ENCODE measurements around the gene TTYH2. TPM values are rescaled to one million over a fixed set of nuclear protein-coding genes. Genes with fewer than 3 reads are reported as not detected.

Gene TTYH2
- total and polyA plus RNA-seq, 2 of the 4 experiments (the other 2 are of a cell fraction), result 2.3 to 6.8 TPM

DNA sequence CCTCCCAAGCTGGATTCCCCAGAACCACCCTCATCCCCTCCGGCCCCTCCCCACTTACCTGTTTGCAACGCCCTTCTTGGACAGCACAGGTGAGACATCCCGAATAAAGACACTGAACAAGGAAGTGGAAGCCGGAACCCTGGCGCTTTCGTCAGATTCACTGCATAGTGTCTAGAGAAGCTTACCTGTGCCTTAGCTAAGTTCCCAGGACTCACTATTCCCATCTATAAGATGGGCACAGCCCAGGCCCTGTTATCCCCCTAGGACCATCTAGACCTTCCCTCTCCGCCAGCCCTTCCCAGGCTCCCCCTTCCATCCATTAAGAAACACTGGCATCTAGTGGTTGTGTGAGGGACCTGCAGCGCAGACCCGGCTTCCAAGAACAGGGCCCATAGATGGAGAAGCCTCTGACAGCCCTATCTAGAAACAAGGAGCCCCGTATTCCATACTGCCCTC lies 36.8 kb upstream of the TTYH2 start:
- no peak overlapping the region for H2BK20ac ChIP-seq (ENCODE audit: low read depth, low read length)
- no peak overlapping the region for H3K23ac ChIP-seq (ENCODE audit: low read depth, low read length)
- no peak overlapping the region for H3K9ac ChIP-seq (ENCODE audit: low read depth, low read length)
- no TSS peak for BruUV-seq (replicated peaks)
- no peak overlapping the region for H2AK5ac ChIP-seq (ENCODE audit: low read depth, low read length)
- no peak overlapping the region for H4K5ac ChIP-seq (ENCODE audit: low read depth, low read length)
- ChIA-PET POLR2A (ENCODE audit: unreplicated experiment) (no interaction called here), CTCF (interaction anchor here (1.4 kb wide), 1 partner anchor 746 kb away, joined by 7 read pairs; no protein-coding TSS in a partner anchor)
- ATAC-seq (ENCODE audit: low read depth), result peak; percentile 97
- no peak overlapping the region for H3K27ac ChIP-seq (ENCODE audit: insufficient read depth, low read length)
- H4K91ac ChIP-seq (ENCODE audit: insufficient read depth, low read depth, low read length), result no peak overlapping the region
- H2BK120ac ChIP-seq (ENCODE audit: low read depth, low read length), result no peak overlapping the region
- H2BK15ac ChIP-seq (ENCODE audit: low read depth, low read length), result no peak overlapping the region
- no peak overlapping the region for H3K14ac ChIP-seq (replicated peaks; ENCODE audit: low read depth, low read length)
- no peak overlapping the region for H2BK5ac ChIP-seq (ENCODE audit: low read depth, low read length, poor library complexity, severe bottlenecking)
- no peaks in the 10 kb centered on the region for H3K9me3 ChIP-seq (ENCODE audit: control insufficient read depth, insufficient read depth, low read length)
- in situ Hi-C loops (cut with MboI; ENCODE audit: low sequenced_read_pairs) (loop anchor here (10.0 to 25.0 kb wide), 2 partner anchors 742 to 914 kb away; partner anchors contain the start of gene CPSF4L), dilution Hi-C loops (cut with HindIII; ENCODE audit: low sequenced_read_pairs, unreplicated experiment) (no loop called here), intact Hi-C loops (cut with micrococcal nuclease) (loop anchor here (1.0 to 10.0 kb wide), 4 partner anchors 747 to 1452 kb away; no protein-coding TSS in a partner anchor)
- H4K8ac ChIP-seq (ENCODE audit: low read depth in 2 of 2, low read length in 2 of 2), result no peak overlapping the region
- WGBS, 2 experiments (ENCODE audit: extremely low coverage in 2 of 2, insufficient read length in 1 of 2), result 0% methylated on average over 1 of the region's 10 CpGs; no CpG with 5 or more reads in 1 of the 2 experiments
- no peak overlapping the region for H3K56ac ChIP-seq (ENCODE audit: extremely low read depth, insufficient read depth, low read length)
- no peak overlapping the region for H3K18ac ChIP-seq (ENCODE audit: low read depth, low read length)
- H3K4me2 ChIP-seq (ENCODE audit: low read depth, low read length), result no peak overlapping the region
- H2AK9ac ChIP-seq (replicated peaks; ENCODE audit: low read depth, low read length, poor library complexity), result peak overlapping the region; percentile 20
- H3K27me3 ChIP-seq (ENCODE audit: control insufficient read depth, insufficient read depth, low read length), result no peaks in the 10 kb centered on the region; the same call in 1 of the 2 replicates
- no peaks in the 10 kb centered on the region for H3K9me1 ChIP-seq (ENCODE audit: insufficient read depth, low read length)
- no peaks in the 10 kb centered on the region for H3K79me1 ChIP-seq (ENCODE audit: low read depth in 1 of 2, low read length in 2 of 2)
- H3K4me1 ChIP-seq (ENCODE audit: control insufficient read depth, insufficient read depth, low read length), result no peaks in the 10 kb centered on the region
- no peak overlapping the region for H3K4me3 ChIP-seq (ENCODE audit: insufficient read depth, low read depth, low read length)
- no peaks in the 10 kb centered on the region for H4K20me1 ChIP-seq (ENCODE audit: insufficient read depth, low read length)
- no peaks in the 10 kb centered on the region for H3K36me3 ChIP-seq (ENCODE audit: control insufficient read depth, insufficient read depth, low read length)
- DNase-seq, result peak; percentile 48
- H2AFZ ChIP-seq (replicated peaks; ENCODE audit: low read length, poor library complexity), result peak overlapping the region; percentile 26
- H3K4ac ChIP-seq (ENCODE audit: low read depth, low read length), result no peak overlapping the region
- TF ChIP-seq BHLHE40 (IDR thresholded peaks at IDR 0.05; ENCODE audit: low read depth, low read length), result no peak
- TF ChIP-seq, protein P1, sequence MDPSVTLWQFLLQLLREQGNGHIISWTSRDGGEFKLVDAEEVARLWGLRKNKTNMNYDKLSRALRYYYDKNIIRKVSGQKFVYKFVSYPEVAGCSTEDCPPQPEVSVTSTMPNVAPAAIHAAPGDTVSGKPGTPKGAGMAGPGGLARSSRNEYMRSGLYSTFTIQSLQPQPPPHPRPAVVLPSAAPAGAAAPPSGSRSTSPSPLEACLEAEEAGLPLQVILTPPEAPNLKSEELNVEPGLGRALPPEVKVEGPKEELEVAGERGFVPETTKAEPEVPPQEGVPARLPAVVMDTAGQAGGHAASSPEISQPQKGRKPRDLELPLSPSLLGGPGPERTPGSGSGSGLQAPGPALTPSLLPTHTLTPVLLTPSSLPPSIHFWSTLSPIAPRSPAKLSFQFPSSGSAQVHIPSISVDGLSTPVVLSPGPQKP (IDR thresholded peaks at IDR 0.05; ENCODE audit: borderline replicate concordance, low read depth, low read length), result no peak
- peak; percentile 60 for TF ChIP-seq SMC3 (IDR thresholded peaks at IDR 0.05; ENCODE audit: low read depth, low read length)
- TF ChIP-seq RCOR1 (IDR thresholded peaks at IDR 0.05; ENCODE audit: insufficient replicate concordance, low read length), result no peak
- TF ChIP-seq, protein P2, sequence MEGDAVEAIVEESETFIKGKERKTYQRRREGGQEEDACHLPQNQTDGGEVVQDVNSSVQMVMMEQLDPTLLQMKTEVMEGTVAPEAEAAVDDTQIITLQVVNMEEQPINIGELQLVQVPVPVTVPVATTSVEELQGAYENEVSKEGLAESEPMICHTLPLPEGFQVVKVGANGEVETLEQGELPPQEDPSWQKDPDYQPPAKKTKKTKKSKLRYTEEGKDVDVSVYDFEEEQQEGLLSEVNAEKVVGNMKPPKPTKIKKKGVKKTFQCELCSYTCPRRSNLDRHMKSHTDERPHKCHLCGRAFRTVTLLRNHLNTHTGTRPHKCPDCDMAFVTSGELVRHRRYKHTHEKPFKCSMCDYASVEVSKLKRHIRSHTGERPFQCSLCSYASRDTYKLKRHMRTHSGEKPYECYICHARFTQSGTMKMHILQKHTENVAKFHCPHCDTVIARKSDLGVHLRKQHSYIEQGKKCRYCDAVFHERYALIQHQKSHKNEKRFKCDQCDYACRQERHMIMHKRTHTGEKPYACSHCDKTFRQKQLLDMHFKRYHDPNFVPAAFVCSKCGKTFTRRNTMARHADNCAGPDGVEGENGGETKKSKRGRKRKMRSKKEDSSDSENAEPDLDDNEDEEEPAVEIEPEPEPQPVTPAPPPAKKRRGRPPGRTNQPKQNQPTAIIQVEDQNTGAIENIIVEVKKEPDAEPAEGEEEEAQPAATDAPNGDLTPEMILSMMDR (conservative IDR thresholded peaks at IDR 0.05; ENCODE audit: low read depth, low read length), result peak; percentile 84
- TF ChIP-seq MXI1 (IDR thresholded peaks at IDR 0.05; ENCODE audit: borderline replicate concordance, low read depth, low read length), result no peak
- no peak for TF ChIP-seq CEBPB (IDR thresholded peaks at IDR 0.05; ENCODE audit: low read depth, low read length)
- no peak for TF ChIP-seq NFE2L2 (IDR thresholded peaks at IDR 0.05; ENCODE audit: low read depth, low read length)
- TF ChIP-seq CHD1 (IDR thresholded peaks at IDR 0.05; ENCODE audit: low read depth, low read length), result no peak
- TF ChIP-seq FOS (IDR thresholded peaks at IDR 0.05; ENCODE audit: low read depth, low read length), result no peak
- no peak for TF ChIP-seq MAZ (IDR thresholded peaks at IDR 0.05; ENCODE audit: borderline replicate concordance, low read depth, low read length)
- TF ChIP-seq, protein P3, sequence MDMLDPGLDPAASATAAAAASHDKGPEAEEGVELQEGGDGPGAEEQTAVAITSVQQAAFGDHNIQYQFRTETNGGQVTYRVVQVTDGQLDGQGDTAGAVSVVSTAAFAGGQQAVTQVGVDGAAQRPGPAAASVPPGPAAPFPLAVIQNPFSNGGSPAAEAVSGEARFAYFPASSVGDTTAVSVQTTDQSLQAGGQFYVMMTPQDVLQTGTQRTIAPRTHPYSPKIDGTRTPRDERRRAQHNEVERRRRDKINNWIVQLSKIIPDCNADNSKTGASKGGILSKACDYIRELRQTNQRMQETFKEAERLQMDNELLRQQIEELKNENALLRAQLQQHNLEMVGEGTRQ (IDR thresholded peaks at IDR 0.05; ENCODE audit: low read depth, low read length), result no peak
- no peak for TF ChIP-seq MAFK (IDR thresholded peaks at IDR 0.05; ENCODE audit: low read depth, low read length)
- TF ChIP-seq RAD21 (IDR thresholded peaks at IDR 0.05; ENCODE audit: low read length), result peak; percentile 84
- no peak for TF ChIP-seq POLR2A (IDR thresholded peaks at IDR 0.05; ENCODE audit: low read depth, low read length)
